Stromal cell of bone marrow (primary cell): ENCODE results near the gene MCC.

ENCODE experiments used
- DNase-seq: peaks from one replicate; pipeline ENCODE4 v3.0.0-alpha.2; 2012; ENCODE audit warnings: low read depth

Gene MCC

DNA sequence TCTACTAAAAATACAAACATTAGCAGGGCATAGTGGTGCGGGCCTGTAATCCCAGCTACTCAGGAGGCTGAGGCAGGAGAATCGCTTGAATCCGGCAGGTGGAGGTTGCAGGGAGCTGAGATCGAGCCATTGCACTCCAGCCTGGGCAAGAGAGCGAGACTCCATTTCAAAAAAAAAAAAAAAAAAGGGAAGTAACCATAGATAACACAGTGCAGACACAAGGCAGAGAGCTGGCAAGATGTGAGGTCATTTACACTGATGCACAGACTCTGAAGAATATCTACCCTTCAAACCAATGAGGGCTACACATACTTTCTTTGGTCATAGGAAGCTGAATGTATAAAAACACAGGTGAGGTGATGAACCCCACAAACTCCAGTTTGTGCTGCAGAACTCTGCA is 379.8 kb downstream of the MCC start:
- DNase-seq, result no peak

DNA sequence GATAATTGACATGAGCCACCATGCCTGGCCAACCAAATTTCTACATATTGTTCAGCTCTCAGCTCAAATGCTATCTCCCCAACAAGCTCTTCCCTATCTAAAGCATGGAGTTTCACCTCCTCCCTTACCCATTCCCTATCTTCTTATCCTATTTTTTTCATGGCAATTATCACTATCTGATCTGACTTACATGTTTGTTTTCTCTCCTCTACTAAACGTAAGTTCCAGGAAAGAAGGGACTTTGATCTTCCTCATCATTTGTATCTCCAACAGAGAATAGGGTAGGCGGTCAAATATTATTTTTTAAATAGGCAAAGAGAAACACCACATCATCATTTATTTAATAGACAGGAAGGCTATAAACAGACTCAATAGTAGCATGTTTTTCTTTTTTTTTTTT is 381.4 kb downstream of the MCC start:
- DNase-seq, result no peak

DNA sequence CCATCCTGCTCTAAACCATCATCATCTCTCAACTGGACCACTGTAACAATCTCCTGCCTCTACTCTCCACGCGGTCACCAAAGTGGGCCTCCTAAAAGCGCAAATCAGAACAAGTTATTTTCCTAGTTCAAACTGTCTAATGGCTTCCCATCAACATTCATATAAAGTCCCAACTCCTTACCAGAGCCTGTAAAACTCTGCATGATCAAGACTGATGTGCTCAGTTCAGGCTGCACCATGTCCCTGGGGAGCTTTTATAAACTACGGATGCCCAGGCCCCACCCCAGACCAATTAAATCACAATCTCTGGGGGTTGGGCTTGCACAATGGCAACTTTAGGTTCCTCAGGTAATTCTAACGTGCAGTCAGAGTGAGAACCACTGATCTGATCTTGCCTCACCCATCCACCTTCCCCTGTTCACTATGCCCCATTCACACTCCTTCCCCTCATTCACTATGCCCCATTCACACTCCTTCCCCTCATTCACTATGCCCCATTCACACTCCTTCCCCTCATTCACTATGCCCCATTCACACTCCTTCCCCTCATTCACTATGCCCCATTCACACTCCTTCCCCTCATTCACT is 382.5 kb downstream of the MCC start:
- DNase-seq, result no peak

DNA sequence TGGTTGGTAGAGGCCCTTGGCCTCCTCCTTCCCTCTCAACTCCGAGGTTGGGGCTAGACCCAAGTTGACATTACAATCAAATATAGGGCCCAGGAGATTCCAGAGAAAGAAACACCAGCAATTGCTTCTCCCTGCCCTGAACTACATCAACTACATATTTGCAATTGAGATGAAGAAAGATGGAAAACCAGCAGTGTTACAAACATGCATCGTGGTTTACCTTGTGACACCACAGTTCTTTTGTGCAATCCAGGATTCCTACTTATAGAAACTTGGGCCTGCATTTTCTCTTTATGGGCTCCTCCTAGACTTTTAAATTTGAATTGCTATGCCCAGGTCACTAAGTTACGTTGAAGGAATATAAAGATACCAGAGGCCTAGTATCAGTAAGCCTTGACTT is 384.9 kb downstream of the MCC start:
- no peak for DNase-seq

DNA sequence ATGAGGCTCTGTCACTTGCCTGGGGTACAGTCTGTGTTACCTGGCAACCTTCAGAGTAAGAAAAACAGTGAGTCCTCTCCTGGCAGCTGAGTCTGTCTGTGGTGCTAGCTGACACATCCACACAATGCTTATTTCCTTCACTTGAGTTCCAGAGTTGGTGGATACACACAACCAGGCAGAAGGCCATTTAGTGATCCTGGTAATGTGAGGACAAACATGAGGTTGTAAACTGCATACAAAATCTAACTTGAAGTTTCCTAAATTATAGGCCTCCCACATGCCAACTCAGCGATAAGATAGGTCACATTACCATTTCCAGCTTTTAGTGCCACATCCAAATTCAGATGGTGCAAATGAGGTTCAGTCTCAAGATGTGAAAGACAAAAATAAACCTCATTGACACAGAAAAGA is 386.1 kb downstream of the MCC start:
- no peak for DNase-seq

DNA sequence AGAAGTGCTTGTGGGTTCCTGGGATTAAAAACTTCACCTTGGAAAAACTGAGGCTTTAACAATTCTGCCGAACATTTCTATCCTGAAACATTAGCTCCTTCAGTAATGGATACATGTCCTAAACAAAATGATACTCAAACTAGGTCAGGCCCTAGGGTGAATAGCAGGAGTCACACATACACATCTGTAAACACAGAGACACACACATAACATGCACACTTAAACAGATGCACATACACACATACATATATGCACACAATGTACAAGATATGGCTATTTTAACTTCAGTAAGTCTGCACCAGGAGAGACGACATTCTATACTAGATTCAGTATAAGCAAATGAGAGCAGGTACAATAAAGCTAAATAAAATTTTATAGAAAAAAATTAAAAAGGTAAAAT is 387.3 kb downstream of the MCC start:
- no peak for DNase-seq

DNA sequence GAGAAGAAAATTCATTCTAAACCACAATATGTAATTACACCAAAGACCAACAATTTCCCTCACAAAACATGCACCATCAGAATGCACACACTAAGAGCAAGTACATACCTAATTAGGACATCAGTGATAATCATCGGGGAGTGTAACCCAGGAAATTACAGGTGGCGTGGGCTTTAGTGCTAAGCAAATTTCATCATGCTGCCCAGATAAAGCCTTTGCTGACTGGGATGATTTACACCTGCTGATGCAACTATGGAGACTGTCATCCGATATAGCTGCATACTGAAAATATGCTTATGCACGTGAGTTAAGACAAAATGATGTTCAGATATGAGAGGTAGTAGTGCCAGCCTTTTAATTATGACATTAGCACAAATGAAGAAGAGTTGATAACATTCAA is 388.4 kb downstream of the MCC start:
- DNase-seq, result no peak

DNA sequence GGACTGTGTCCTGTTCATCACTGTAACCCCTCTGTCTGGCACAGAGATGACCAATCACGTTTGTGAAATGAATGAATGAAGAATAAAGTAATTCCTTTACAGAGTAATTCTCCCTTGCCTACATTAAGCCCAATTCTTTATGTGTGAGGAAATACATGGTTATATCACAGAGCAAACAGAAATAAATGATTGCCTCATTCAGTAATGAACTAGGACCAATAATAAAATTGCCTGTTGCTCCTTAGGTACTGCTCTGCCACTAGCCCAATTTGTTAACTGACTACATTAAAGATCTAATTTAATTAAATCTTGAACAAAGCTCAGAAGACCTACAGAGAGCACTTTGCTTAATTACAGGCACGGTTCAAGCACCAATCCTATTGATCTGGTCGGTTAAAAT is 389.9 kb downstream of the MCC start:
- no peak for DNase-seq

DNA sequence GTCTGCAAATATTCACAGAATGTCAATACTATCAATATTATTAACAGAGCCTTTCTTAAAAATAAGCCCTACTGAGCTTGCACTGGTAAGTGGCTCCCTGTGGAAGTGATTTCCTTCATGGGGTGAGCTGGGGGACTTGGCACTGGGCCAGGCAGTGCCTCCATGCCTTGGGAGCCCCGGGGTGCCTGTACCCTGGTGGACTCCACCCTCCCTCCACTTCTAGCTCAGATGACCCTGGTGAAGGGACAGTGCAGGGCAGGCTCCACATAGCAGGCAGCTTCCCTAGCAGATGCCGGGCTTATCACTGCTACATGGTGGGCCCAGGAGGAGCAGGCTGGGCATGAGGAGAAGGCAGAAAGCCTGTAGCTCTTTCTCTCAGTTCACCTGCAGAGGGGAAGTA is 392.4 kb downstream of the MCC start:
- DNase-seq, result no peak

DNA sequence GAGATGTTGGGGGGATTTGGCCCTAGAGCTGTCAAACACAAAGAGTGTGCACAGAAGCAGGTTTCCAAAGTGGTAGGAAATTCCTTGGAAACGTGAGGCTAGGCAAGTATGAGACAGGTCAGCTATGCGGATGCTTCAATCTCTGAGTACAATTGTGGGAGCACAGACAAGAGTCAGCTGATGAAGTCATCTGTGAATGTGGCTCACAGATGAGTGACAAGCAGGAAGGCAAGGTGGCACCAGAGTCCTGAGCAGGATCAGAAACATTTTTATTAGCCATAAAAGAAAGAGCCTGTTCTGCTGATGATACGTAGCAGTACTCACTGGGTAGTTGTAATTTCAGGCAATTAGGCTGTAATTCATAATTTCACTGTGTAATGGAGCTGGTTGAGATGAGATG is 394.7 kb downstream of the MCC start:
- no peak for DNase-seq

DNA sequence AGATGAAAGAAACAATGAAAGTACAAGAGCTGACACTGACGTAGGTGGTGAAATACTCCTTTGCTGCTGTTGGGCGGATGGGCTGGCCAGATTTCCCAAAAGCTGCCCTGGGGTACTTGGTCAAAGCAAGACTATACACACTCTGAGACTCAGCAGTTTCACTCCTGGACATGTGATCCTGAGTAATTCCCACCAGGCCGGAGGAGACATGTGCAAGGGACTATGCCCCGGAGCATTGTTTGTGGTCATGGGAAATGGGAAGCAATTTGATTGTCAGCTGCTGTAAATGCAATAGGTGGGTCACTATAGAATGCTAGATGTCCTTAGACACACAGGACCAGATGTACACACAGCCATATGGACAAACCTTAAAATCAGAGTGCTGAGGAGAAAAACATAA is 395.6 kb downstream of the MCC start:
- DNase-seq, result no peak

DNA sequence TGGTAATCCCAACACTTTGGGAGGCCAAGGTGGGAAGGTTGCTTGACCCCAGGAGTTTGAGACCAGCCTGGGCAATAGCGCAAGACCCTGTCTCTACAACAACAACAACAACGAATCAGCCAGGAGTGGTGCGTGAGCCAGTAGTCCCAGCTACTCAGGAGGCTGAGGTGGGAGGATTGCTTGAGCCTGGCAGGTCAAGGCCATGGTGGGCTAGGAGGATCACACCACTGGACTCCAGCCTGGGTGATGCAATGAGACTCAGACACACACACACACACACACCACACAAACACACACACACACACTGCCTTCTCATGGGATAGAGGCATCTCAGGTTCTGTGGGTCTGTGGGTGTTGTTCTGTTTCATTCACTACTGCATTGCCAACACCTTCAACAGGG is 396.6 kb downstream of the MCC start:
- DNase-seq, result no peak

DNA sequence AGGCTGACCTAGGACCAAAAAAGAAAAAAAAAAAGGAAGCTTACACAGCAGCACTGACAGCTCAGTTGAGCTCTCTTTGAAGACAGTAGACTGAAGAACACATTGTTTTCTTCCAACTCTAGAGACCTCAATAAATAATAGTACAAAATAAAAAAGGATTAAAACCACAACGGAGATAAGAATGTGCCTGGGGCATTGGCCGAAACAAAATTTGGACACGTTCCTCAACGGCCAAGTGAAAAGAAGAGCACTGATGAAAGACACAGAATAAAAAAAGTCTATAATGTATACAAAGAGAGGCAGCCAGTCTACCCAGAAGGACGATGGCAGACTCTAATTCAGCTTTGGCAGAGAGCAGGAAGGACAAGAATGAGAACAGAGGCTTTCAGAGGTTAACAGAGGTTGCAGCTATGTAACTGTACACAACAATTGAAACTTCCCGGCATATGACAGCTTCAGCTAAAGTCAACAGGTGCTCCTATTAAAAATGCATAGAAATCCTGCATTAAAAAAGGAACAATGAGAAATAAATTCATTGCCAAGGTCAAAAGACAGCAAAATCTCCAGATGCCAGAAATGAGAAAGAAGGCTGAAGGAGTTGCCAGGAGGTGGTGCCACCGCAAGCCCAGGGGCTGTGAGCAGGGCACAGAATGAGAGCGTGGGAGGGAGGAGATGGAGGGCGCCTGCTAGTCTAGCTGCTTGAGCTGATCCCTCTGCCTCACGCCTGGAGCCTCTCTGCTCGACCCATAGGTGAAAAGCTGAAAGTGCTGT is 397.7 kb downstream of the MCC start:
- DNase-seq, result no peak

DNA sequence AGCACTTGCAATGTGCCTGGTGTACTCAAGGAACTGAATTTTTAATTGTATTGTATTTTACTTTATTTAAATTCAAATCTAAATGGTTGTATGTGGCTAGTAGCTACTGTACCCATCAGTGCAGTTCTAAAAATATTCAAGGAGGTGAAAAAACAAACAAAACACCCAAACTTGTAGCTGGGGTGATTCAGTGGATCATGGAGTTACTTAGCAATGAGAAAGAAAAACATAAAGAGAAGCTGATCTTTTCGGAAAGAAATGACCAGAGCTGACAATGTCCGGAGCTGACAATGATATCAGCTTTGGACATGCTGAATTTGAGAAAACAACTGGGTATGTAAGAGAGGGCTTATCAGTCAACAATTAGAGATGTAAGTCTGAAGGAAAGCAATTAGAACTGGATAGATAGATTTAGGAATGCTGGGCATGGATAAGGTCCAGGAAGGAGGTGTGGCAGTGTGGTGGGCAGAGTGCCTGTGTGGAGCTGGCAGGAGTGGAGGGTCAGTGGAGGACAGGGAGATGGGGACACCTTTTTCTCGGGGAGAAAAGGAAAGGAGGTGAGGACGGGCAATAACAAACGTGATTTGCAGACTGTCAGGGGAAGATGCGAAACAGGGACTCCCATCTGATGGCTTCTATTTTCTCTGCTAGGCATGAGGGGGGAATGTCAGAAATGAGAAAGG is 398.5 kb downstream of the MCC start:
- DNase-seq, result peak; percentile 59

DNA sequence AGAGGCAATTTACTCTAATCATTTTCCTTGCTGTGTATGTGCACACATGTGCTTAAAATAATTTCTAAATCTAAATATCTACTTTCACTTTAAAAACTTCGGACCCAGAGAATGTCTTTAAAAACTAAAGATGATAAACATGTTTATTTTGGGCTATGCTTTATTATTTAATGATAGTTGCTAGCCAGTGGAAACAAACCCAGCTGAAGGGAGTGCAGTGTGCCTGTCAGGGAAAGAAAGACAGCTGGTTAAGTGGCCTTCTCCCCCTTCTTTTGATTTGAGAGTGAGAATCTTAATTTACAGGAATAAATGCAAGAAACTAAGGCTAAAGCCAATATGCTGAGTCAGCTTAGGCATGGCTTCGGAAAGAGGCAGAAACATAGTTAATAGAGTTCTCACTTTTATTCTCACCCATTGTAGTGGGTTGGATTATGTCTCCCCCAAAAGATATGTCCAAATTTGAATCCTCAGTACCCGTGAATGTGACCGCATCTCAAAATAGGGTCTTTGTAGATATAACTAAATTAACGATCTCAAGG is 400.2 kb downstream of the MCC start:
- DNase-seq, result peak; percentile 20

DNA sequence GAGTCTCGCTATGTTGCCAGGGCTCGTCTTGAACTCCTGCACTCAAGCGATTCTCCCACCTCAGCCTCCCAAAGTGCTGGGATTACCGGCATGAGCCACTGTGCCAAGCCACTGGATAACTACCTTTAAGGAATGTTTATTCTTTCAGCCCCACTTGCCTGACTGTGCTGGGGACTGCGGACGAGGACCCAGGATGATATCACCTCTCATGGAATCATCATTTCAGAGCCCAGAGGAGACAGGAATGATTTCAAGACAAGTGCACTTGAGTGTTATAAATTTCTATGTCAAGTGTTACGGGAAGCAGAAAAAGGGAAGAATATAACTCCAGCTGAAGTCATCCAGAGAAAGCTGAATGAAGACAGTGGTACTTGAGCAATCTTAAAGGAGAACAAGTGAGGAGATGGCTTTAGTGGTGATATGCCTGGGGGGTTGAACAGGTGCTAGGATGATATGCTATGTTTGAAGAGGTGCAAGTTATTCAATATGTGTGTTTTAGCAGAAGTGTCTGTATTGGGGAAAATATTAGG is 402.3 kb downstream of the MCC start:
- DNase-seq, result no peak

DNA sequence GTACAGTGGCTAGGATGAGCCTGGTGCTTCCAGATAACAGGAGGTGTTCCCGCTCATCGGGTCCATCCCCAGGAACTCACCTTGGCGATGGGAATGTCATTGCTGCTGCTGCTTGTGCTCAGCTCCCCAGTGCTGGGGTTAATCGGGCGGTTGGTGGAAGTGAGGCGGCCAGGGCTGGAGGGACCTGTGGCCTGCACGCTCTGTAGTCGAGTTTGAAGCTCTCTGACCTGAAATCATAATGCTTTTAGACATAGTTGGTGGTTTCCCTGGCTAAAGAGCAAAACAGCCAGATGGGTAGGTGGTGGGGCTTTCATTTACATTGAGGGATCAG is 403.2 kb downstream of the MCC start:
- no peak for DNase-seq

DNA sequence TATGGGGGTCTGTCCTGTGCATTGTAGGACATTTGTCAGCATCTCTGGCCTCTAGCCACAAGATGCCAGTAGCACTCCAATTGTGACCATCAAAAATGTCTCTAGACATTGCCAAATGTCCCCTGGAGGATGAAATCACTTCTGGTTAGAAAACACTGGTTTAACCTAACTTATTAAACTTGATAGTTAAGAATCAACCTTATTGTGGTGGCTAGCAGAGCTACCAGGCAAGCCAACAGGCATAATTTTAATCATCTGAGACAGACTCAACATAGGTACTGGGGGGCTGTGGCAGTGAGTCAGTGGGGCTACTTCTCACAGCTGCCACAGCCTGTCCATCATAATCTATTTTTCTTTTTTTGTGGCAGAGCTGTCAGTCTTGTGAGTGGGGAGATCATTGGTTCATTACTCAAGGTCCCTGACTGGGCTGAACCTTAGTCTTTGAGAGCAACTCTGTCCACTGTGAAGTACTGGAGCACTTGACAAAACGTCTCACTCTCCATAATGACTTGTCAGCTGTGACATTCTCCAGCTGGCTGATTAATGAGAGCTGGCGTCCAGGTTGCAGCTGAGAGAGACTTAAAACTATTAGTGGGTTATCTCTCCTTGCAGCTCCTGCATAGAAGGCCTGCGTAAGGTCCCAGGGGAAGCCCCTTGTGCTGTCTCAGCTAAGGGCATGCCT is 403.7 kb downstream of the MCC start:
- no peak for DNase-seq

DNA sequence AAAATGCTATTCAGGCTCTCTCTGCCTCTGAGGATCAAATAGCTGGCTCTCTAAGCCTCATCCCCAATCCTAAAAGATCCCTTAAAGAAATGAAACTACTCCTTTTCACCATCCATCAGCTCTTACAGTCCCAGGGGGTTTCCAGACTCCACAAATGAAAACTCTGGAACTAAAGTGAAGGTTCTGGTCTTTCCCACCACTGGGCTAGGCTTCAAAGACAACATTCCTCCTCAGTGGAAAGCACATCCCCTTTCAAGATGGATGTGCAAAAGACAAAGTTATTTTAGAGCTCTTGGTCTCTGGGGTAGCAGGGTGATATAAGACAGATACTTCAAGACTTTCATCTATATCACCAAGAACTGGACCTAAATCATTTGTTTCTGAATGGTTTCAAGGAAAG is 404.8 kb downstream of the MCC start:
- no peak for DNase-seq

DNA sequence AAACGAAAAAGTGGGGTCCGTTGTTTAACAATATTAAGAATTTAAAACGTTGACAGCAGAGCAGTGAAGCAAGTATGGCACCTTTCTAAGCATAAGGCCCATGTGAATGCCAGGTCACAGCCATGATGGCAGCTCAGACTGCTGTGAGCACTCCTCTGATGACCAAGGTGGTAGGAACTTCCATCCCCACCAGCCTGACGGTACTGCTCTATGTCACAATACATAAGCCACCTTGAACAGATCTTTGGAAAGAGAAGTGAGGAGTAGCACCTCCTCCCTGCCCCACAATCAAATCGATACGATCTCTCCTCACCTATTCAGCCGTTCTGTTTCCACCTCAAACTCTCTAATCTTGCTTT is 405.7 kb downstream of the MCC start:
- no peak for DNase-seq

DNA sequence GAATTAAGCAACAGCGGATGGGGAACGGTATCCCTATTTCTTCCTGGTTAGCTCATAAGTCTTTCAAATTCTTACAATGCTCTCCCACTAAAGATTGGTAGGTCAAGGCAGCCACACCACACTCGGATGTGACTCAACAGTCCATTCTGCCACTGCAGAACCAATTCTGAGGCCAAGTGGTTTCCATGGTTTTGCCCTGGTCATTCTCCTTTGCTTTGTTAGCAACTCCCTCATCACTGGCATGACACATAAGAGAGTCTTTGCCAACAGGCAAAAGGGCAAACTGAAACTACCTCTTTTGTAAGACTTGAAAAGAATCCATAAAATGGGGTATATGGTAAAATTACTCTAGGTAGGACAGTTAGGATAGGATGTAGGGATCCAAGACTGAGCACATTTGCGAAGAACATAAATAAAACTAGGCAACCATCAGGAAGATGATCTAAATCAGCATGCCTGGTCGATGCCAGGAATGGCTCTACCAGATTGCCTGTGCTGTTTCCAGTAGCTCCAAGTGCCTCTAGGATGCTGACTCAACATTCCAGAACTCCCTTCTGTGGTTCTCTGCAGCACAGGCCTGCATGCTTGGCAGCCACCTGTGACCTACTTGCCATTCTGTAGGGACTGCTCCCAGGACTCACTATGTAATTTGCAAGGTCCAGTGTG is 406.2 kb downstream of the MCC start:
- DNase-seq, result peak; percentile 98
